MG63 (cell line): ENCODE results near the gene GRM8. TPM values are rescaled to one million over a fixed set of nuclear protein-coding genes. Genes with fewer than 3 reads are reported as not detected.

Experiments
- DNase-seq: peaks from one replicate; pipeline ENCODE4 v3.0.0-alpha.2; 2020
- H3K27me3 ChIP-seq: fragments of 250-450 bp; sonication (Bioruptor Pico); 2 replicates; pipeline ENCODE4 v1.5.1; 2020; ENCODE audit warnings: mild to moderate bottlenecking, moderate library complexity
- H3K36me3 ChIP-seq: fragments of 250-450 bp; sonication (Bioruptor Pico); 2 replicates; pipeline ENCODE4 v1.5.1; 2020; ENCODE audit warnings: mild to moderate bottlenecking, moderate library complexity
- H3K4me3 ChIP-seq: fragments of 250-450 bp; sonication (Bioruptor Pico); 2 replicates; pipeline ENCODE4 v1.5.1; 2020; ENCODE audit warnings: mild to moderate bottlenecking, moderate library complexity
- H3K9me3 ChIP-seq: fragments of 250-450 bp; sonication (Bioruptor Pico); 2 replicates; pipeline ENCODE4 v1.5.1; 2020; ENCODE audit warnings: mild to moderate bottlenecking, moderate library complexity
- total RNA-seq: library from RNA; depleted of rRNA; stranded (reverse); fragments of >200 nt; shearing (Covaris generic); gene quantifications from 2 replicates; pipeline ENCODE4 v1.2.3, GENCODE V29; 2014; ENCODE audit warnings: low replicate concordance

The GRM8 gene
- total RNA-seq, 1 experiment from 2014 or later = not detected

DNA sequence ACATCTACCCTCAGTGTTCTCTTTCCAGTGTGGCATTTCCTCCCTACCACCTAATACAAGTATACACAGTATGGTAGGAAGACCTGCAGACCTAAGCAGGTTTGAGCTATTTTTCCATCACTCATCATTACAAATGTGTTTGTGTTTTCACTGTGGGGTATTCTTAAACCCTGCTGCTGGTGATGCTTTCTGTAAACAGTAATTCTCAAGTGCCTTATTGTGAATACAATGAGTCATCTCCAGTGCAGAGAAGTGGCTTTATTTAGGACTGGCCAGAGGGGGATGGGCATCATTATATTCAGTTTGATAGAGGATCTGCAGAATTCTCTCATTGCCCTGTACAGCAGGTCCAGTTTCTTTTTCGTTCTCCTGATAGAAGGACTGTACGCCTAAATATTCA, 63.7 kb downstream of the GRM8 start:
- no peaks in the 10 kb centered on the region for H3K36me3 ChIP-seq
- no peaks in the 10 kb centered on the region for H3K9me3 ChIP-seq
- H3K4me3 ChIP-seq = no peak overlapping the region
- no peaks in the 10 kb centered on the region for H3K27me3 ChIP-seq
- no peak for DNase-seq

DNA sequence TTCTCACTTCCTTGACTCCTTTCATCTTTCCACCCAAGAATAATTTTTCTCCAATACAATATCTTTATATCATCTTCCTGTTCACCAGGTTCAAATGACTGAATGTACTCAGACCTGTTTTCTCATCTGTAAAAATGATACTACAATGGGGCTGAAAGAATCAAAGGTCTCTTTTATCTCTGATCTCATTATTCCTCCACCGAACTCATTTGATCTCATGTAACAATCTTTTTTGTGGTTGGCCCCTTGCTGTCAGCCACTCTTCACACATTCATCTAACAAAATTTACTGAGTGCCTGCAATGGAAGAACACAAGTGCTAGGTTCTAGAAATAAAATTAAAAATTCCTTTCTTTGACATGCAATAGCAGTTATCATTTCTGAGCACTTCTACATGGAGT, 65.0 kb downstream of the GRM8 start:
- Histone ChIP-seq H3K36me3 (no peaks in the 10 kb centered on the region), H3K9me3 (no peaks in the 10 kb centered on the region), H3K27me3 (no peaks in the 10 kb centered on the region), H3K4me3 (no peak overlapping the region)
- DNase-seq = no peak

DNA sequence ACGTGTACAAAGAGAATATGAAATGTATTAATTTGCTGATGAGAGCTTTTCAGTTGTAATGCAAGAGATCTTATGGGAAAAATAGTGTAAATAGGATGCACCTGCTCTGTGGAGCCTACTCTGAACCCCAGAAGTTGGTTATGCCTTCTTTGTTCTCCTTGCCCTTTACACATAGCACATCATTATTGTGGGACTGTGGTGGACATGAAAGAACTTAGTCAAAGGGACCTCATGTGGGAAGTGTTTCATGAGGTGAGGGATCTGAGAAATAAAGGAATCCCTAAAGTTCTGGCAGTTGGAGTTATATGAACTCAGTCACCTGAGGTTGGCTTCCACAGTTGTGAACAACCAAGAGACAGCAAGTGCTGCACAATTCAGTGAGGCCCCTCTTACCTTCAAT, 66.1 kb downstream of the GRM8 start:
- H3K36me3 ChIP-seq = no peaks in the 10 kb centered on the region
- H3K27me3 ChIP-seq = no peaks in the 10 kb centered on the region
- H3K9me3 ChIP-seq = no peaks in the 10 kb centered on the region
- no peak for DNase-seq
- no peak overlapping the region for H3K4me3 ChIP-seq

DNA sequence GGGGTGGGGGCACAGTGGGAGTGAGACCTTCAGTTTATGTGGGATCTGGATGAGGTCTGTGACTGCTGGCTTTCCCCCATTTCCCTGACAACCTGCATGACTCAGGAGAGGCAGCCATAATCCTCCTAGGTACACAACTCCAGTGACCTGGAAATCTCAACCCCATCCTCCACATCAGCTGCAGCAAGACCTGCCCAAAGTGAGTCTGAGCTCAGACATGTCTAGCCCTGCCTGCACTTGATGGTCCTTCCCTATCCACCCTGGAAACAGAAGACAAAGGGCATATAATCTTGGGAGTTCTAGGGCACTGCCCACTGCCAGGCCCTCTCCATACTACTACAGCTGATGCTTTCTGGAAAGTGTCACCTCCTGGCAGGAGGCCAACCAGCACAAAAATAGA, 75.6 kb downstream of the GRM8 start:
- Histone ChIP-seq H3K27me3 (no peaks in the 10 kb centered on the region), H3K9me3 (no peaks in the 10 kb centered on the region), H3K4me3 (no peak overlapping the region), H3K36me3 (no peaks in the 10 kb centered on the region)
- no peak for DNase-seq

DNA sequence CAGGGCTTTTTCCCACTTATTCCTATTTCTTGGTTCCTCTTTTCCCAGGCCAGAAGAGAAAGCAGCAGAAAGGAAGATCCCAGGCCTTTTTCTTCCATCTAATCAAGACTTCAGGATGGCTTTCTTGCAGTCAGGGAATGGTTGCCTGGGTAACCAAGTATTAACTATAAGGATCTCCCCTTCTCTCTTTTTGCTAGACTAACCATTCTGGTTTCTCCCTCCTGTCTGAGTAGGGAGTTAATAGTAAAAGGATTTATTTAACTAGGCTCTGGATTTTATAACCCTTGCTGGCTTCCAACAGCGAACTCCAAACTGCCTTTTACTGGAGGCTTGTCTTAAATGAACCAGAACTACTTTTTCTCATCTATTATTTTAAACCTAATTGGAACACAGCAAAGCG, 90.4 kb downstream of the GRM8 start:
- no peak for DNase-seq
- no peak overlapping the region for H3K4me3 ChIP-seq
- no peaks in the 10 kb centered on the region for H3K36me3 ChIP-seq
- no peaks in the 10 kb centered on the region for H3K27me3 ChIP-seq
- no peaks in the 10 kb centered on the region for H3K9me3 ChIP-seq

DNA sequence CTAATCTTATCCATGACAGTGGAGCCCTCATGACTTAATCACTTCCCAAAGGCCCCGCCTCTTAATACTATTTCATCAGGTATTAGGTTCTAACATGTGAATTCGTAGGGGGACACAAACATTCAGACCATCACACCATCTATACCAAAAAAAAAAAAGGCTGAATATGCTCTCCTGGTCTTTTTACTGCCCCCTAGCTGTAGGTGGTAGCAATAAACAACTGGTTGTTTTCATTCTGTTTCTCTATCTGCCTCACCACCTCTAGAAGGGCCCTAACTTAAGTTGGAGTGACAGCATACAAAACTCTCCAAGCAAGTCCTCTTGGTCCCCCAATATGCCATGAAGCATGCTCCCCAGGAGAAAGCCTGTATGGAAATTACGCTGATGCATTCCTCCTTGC, 94.1 kb downstream of the GRM8 start:
- Histone ChIP-seq H3K4me3 (no peak overlapping the region), H3K36me3 (no peaks in the 10 kb centered on the region), H3K27me3 (no peaks in the 10 kb centered on the region), H3K9me3 (no peaks in the 10 kb centered on the region)
- no peak for DNase-seq

DNA sequence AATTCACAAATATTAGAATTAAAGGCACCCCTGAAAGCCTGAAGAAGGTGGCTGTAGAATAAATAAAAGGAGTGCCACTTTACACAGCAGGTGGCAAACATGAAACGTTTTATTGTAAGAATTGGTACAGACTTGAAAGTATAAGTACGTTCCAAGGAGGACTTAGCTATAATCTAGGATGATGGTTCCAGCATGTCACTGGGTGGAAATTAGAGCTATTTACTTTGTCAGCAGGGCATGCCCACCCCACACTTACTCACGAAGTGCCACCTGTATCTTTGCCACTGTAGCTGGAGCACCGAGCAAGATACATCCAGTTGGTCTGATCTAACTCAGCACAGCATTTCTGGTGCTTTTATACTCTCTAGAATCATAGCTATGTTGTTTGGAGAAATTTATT, 97.8 kb downstream of the GRM8 start:
- Histone ChIP-seq H3K36me3 (no peaks in the 10 kb centered on the region), H3K9me3 (no peaks in the 10 kb centered on the region), H3K27me3 (no peaks in the 10 kb centered on the region), H3K4me3 (no peak overlapping the region)
- no peak for DNase-seq

DNA sequence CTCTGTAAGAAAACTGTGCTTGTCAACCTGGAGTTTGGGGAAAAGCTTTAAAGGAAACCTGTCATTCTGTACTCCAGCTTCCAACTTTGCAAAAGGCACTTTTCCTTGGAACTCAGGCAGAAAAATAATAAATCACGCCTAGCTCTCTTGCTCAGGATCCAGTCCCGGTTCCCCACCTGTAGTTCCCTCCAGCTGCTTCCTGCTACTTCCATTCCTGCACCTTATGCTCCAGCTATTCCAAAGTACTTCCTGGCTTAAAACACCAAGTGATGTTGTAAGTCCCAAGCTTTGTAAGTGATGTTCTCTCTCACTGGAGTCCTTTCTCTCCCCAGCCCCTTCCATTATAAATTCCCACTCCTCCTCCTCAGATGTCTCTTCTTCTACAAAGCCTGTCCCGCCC, 98.6 kb downstream of the GRM8 start:
- Histone ChIP-seq H3K4me3 (no peak overlapping the region), H3K36me3 (no peaks in the 10 kb centered on the region)
- DNase-seq = no peak

DNA sequence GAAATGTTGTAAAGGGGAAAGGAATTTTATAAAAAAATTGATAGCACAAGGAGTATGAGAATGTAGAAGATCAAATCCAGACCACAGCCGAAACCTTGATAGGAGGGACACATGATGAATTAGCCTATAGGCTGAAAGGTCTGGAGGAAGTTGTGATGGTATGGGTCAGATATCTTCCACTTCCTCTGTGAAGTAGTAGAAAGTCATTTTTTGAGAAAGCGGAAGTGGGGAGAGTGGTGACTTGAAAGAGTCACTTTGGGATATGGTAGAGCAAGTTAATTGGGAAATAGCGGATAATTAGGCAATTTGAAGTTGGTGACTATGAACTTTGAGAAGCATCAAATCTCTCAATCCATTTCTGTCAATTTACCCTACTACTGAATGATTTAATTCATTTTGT, 99.4 kb downstream of the GRM8 start:
- H3K27me3 ChIP-seq = no peaks in the 10 kb centered on the region
- DNase-seq = no peak
- H3K36me3 ChIP-seq = no peaks in the 10 kb centered on the region
- no peaks in the 10 kb centered on the region for H3K9me3 ChIP-seq
- H3K4me3 ChIP-seq = no peak overlapping the region

More for the DNA sequence above, 98.6 kb downstream of the GRM8 start:
- Histone ChIP-seq H3K9me3 (no peaks in the 10 kb centered on the region), H3K27me3 (no peaks in the 10 kb centered on the region)

DNA sequence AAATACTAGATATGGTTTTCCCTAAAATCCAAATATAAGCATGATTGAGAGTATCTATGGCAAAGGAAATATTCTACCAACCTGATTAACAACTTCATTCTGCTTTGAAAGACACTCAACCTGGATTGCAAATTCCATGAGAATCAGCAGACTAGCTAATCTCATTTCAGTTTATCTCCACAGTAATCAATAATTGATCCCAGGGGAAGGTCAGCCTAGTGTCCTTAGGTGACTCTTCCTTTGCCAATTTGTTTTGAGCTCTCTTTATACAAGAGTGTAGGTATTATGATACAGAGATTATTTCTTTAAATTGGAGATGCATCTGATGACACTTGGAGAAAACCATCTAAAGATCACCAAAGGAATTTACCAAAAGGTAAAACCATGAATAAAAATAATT, 100.3 kb downstream of the GRM8 start:
- no peaks in the 10 kb centered on the region for H3K27me3 ChIP-seq
- no peak for DNase-seq
- H3K9me3 ChIP-seq = no peaks in the 10 kb centered on the region
- no peaks in the 10 kb centered on the region for H3K36me3 ChIP-seq
- H3K4me3 ChIP-seq = no peak overlapping the region

DNA sequence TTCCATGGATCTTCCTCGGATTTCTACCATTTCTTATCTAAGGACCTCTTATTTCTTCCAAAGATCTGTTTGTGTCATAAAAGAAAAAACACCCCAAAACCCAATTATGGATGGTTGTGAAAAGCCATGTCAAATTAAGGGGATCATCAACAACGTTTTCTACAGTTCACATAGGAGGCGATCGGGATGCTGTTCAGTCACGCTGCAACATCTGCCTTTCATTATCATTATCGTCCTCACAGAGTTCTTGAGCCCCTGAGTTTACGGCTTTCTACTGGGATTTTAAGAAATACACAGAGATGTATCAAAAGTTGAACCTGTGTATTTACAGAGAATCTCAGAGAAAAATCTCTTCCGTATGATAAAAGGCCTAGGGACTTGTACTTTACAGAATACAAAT, 101.4 kb downstream of the GRM8 start:
- no peaks in the 10 kb centered on the region for H3K27me3 ChIP-seq
- no peaks in the 10 kb centered on the region for H3K9me3 ChIP-seq
- H3K36me3 ChIP-seq = no peaks in the 10 kb centered on the region
- DNase-seq = no peak
- H3K4me3 ChIP-seq = no peak overlapping the region

DNA sequence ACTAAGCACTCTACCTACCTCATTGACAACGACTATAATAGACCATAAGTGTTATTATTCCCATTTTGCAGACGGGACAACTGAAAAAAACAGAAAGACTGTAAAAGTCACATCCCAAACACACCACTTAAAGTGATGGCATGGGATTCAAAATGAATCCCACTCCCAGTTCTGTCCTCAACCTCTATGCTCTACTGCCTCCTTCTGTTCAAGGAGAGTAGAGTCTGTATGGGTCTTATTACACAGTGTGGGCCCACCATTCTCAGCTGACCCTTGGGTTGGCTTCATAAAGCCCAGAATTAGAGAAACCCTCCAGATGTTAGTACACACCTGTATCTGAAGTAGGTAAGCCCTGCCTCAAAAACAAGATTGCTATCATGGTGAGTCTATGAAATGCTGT, 102.2 kb downstream of the GRM8 start:
- no peaks in the 10 kb centered on the region for H3K36me3 ChIP-seq
- no peaks in the 10 kb centered on the region for H3K27me3 ChIP-seq
- H3K9me3 ChIP-seq = no peaks in the 10 kb centered on the region
- H3K4me3 ChIP-seq = no peak overlapping the region
- DNase-seq = no peak

DNA sequence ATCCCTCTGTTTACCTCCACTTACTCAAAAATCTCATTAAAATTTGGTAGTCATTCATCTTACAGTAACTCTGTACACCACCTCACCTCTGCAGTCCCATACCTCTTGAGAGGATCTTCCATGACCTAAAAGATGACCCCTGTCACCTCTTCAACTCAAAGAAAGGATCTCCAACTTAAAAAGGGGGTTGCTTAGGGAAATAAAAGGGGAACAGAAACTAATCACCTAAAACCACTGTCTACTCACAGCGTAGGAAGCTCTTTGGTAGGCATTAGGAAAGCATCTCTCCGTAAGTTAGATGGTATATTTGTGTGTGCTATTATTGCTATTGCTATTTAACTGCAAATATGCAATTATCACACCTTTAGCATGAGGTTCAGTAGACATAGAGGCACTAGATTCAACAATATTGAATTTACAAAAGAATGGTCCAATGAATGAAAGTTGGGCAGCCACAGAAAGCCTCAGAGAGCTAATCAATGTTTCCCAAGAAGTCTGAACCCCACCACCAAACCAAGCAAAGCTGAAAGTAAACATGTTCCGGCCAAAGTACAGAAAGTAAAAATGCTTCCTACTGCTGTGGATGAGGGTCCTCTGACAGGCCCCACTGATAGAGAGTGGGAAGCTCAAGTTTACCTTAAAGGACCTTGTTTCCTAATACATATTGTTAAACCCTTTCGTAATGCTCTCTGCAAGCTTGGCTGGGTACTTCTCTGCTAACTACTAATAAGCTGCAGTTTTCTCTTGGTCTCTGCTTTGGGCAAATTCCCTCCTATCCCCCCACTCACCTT, 105.8 kb downstream of the GRM8 start:
- Histone ChIP-seq H3K9me3 (no peaks in the 10 kb centered on the region), H3K36me3 (no peaks in the 10 kb centered on the region), H3K27me3 (no peaks in the 10 kb centered on the region), H3K4me3 (no peak overlapping the region)
- DNase-seq = no peak

DNA sequence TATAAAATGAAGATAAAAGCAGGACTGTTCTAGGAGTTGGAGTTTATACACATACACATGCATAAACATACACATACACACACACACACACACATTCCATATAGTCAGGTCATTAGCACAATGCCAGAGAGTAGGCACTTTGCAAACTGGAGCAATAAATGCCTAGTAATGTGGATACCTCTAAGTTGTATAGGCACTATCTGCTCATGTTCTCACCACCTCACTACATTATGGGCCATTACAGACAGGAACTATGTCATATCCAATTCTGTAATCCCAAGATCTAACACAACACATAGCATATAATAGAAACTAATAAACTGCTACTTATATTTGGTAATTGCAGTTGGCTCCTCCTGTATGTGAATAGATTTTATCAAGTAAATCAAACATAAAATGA, 115.6 kb downstream of the GRM8 start:
- no peak for DNase-seq
- H3K27me3 ChIP-seq = no peaks in the 10 kb centered on the region
- H3K36me3 ChIP-seq = no peaks in the 10 kb centered on the region
- no peak overlapping the region for H3K4me3 ChIP-seq
- no peaks in the 10 kb centered on the region for H3K9me3 ChIP-seq

DNA sequence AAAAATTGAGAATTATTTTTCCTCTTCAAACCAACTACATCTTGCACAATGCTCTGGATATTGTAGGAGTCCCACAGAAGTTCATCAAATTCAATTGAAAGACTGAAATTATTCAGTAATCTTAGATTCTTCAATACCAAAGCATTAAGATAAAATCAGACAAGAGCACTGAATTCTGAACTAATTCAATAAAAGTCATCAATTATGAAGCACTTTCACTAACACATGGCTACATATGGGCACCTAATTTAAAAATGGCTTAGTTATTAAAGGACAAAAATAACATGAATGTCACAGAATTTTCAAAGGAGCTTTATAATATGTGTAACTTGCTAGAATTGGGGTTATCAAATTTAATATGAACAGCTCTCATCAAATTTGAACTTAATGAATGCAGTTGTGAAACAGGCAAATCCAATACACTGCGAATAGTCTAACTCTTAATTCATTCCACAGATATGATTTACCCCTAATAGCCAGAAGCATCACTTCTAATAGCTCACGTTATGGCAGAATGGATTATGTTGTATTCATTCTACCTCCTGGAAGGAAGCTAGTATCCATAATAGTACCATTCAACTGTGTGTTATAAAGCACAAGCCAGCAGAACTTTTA, 116.8 kb downstream of the GRM8 start:
- Histone ChIP-seq H3K27me3 (no peaks in the 10 kb centered on the region), H3K9me3 (no peaks in the 10 kb centered on the region), H3K4me3 (no peak overlapping the region), H3K36me3 (no peaks in the 10 kb centered on the region)
- DNase-seq = no peak

DNA sequence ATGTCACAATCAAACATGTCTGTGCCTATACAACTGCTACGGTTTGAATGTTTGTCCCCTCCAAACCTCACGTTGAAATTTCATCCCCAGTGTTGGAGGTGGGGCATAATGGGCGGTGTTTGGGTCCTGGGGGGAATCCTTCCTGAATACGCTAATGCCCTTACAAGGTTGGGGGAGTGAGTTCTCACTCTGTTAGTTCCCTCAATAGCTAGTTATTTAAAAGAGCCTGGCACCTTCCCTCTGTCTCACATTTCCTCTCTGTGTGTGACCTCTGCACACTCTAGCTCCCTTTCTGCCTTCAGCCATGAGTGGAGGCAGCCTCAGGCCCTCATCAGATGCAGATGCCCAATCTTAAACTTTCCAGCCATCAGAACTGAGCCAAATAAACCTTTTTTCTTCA, 129.5 kb downstream of the GRM8 start:
- Histone ChIP-seq H3K36me3 (no peaks in the 10 kb centered on the region), H3K27me3 (no peaks in the 10 kb centered on the region), H3K4me3 (no peak overlapping the region), H3K9me3 (no peaks in the 10 kb centered on the region)
- DNase-seq = no peak

DNA sequence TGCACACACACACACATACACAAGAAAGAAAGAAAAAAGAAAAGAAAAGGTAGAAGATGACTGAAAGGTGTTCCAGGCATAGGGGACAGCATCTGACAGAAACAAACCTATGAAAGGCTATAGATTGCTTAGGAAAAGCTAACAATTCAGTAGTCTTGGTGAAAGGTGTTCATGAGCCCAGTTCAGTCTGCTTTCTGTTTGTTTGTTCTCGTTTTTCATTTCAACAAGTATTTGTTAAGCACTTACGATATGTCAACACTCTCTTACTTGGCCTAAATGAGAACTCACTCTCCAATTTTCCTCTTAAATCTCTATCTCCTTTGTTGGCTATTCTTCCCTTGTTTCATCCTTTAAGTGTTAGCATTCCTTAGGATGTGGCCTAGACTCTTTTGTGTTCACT, 133.2 kb downstream of the GRM8 start:
- no peak for DNase-seq
- Histone ChIP-seq H3K27me3 (no peaks in the 10 kb centered on the region), H3K36me3 (no peaks in the 10 kb centered on the region), H3K4me3 (no peak overlapping the region), H3K9me3 (no peaks in the 10 kb centered on the region)

DNA sequence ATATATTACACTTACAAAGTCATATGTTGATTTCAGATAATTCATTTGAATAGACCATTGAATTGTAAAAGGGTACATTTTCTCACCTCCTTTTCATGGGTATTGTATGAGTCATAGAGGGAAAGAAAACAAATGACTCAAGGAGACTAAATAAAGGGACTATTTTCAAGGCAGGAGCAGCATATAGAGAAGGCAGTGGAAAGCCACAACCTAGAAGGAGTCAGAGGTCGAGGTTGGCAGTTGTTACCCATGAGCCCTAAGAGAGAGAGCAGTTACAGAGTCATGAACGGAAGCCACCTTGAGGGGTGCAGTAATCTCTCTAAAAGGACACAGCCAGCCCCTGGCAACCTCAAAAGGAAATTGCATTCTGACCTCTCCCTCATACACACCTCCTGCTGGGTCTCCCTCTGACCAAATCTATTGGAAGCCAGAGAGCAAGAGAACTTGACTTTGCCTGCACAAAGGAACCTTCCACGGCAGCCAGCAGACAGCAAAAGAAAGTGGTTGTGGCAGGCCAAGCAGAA, 137.9 kb downstream of the GRM8 start:
- DNase-seq = no peak
- H3K36me3 ChIP-seq = no peaks in the 10 kb centered on the region
- H3K9me3 ChIP-seq = no peaks in the 10 kb centered on the region
- no peak overlapping the region for H3K4me3 ChIP-seq
- no peaks in the 10 kb centered on the region for H3K27me3 ChIP-seq
